B cell (primary cell): Measurements from ENCODE around the gene CRTC1. TPM values are rescaled to one million over a fixed set of nuclear protein-coding genes. Genes with fewer than 3 reads are reported as not detected.

Source experiments
- ATAC-seq: fragments of 200-7000 bp; cut with Tn5 transposase; one replicate; pipeline ENCODE4 v1.10.0; 2021; ENCODE audit warnings: low read depth, mild to moderate bottlenecking, moderate number of reproducible peaks, moderate library complexity
- CTCF ChIA-PET: fragments of 350-600 bp; sonication (Branson Sonifier 250); formaldehyde crosslinking; loops from one replicate; lab custom pipeline; 2021; ENCODE audit warnings: antibody characterized with exemption, inconsistent platforms; lab: Charles Lee
- POLR2A ChIA-PET: fragments of 350-600 bp; sonication (Branson Sonifier 250); formaldehyde crosslinking; loops from one replicate; lab custom pipeline; 2021; ENCODE audit warnings: antibody characterized with exemption; lab: Charles Lee
- DNase-seq: peaks from one replicate; pipeline ENCODE4 v3.0.0; 2013
- H2AFZ ChIP-seq: 2 replicates; pipeline ENCODE4 v1.6.1; 2012; ENCODE audit warnings: mild to moderate bottlenecking, low read depth, low read length; ENCODE audit not compliant: insufficient read depth, poor library complexity, severe bottlenecking
- H3K27ac ChIP-seq, 2 donors: 1 replicate in 1 of 2; 2 replicates in 1 of 2; pipeline ENCODE4 v1.5.1; 2012 to 2013; ENCODE audit warnings: low read length in 2 of 2, mild to moderate bottlenecking in 2 of 2, moderate library complexity in 1 of 2
- H3K27me3 ChIP-seq, 4 experiments: fragments of 200-600 bp in 1 of 4; sonication (generic) in 1 of 4; replicated peaks in 1 of 4; 1 replicate in 2 of 4; 2 replicates in 2 of 4; pipeline versions ENCODE4 v1.6.1 to v1.7.0; 2013 to 2016; ENCODE audit warnings: low read length in 3 of 4, mild to moderate bottlenecking in 2 of 4, mixed read lengths in 1 of 4, moderate library complexity in 1 of 4; ENCODE audit not compliant: insufficient read depth in 4 of 4, control insufficient read depth in 3 of 4; ENCODE audit errors: control extremely low read depth in 1 of 4
- H3K36me3 ChIP-seq, 2 experiments: replicated peaks in 1 of 2; 1 replicate in 1 of 2; 2 replicates in 1 of 2; pipeline versions ENCODE4 v1.6.1 to v1.7.1; 2013; ENCODE audit warnings: low read length in 1 of 2; ENCODE audit not compliant: insufficient read depth in 2 of 2, control insufficient read depth in 1 of 2; ENCODE audit errors: control extremely low read depth in 1 of 2, extremely low read depth in 1 of 2
- H3K4me1 ChIP-seq, 2 donors: fragments of 200-600 bp in 1 of 2; sonication (generic) in 1 of 2; 1 replicate in 1 of 2; 2 replicates in 1 of 2; pipeline versions ENCODE4 v1.5.1 to v1.6.1; 2013 to 2017; ENCODE audit warnings: low read length in 2 of 2; ENCODE audit not compliant: control insufficient read depth in 2 of 2, insufficient read depth in 2 of 2
- H3K4me2 ChIP-seq: replicated peaks from 2 replicates; pipeline ENCODE3; 2012; ENCODE audit warnings: mild to moderate bottlenecking, low read depth, low read length; ENCODE audit not compliant: poor library complexity, severe bottlenecking
- H3K4me3 ChIP-seq, 5 experiments: fragments of 200-600 bp in 1 of 5; sonication (generic) in 1 of 5; 1 replicate in 3 of 5; 2 replicates in 2 of 5; pipeline versions ENCODE4 v1.5.1 to v1.7.0; 2011 to 2016; ENCODE audit warnings: low read length in 4 of 5, mild to moderate bottlenecking in 4 of 5, low read depth in 2 of 5, control low read depth in 1 of 5, moderate library complexity in 1 of 5; ENCODE audit not compliant: insufficient read depth in 1 of 5; ENCODE audit errors: control extremely low read depth in 1 of 5, extremely low read depth in 1 of 5
- H3K79me2 ChIP-seq: fragments of 200-600 bp; sonication (generic); one replicate; pipeline ENCODE4 v1.6.0; 2016; ENCODE audit warnings: low read length; ENCODE audit not compliant: control insufficient read depth, insufficient read depth
- H3K9ac ChIP-seq: fragments of 200-600 bp; sonication (generic); 2 replicates; pipeline ENCODE4 v1.6.1; 2017; ENCODE audit warnings: mild to moderate bottlenecking, low read length, moderate library complexity
- H3K9me3 ChIP-seq, 3 donors: one replicate each; pipeline versions ENCODE4 v1.6.1 to v1.7.1; 2013; ENCODE audit warnings: low read length in 2 of 3; ENCODE audit not compliant: control insufficient read depth in 2 of 3, insufficient read depth in 1 of 3; ENCODE audit errors: control extremely low read depth in 1 of 3
- H4K20me1 ChIP-seq: 2 replicates; pipeline ENCODE4 v1.6.0; 2012; ENCODE audit warnings: mild to moderate bottlenecking, low read length; ENCODE audit not compliant: insufficient read depth, control insufficient read depth, poor library complexity, severe bottlenecking
- H3K27ac Mint-ChIP-seq: one replicate; pipeline ENCODE4 v1.8.0; 2021; ENCODE audit warnings: mixed read lengths
- H3K27me3 Mint-ChIP-seq: one replicate; pipeline ENCODE4 v1.8.0; 2021; ENCODE audit warnings: mixed read lengths
- H3K4me1 Mint-ChIP-seq: one replicate; pipeline ENCODE4 v1.8.0; 2021; ENCODE audit warnings: mixed read lengths
- H3K4me3 Mint-ChIP-seq: one replicate; pipeline ENCODE4 v1.8.0; 2021; ENCODE audit warnings: mixed read lengths
- H3K9me3 Mint-ChIP-seq: one replicate; pipeline ENCODE4 v1.8.0; 2022; ENCODE audit warnings: mixed read lengths; ENCODE audit not compliant: insufficient read depth
- CTCF ChIP-seq: fragments of 200-600 bp; IDR thresholded peaks from one replicate; pipeline ENCODE4 v1.8.0; 2022; ENCODE audit warnings: antibody characterized with exemption, mild to moderate bottlenecking
- EZH2 ChIP-seq: IDR thresholded peaks from 2 replicates; pipeline ENCODE4 v1.6.1; 2012; ENCODE audit warnings: borderline replicate concordance, low read depth, mild to moderate bottlenecking, moderate library complexity, low read length; ENCODE audit not compliant: insufficient read depth, poor library complexity, severe bottlenecking
- WGBS: methylation state at CpG from one replicate; pipeline ENCODE4 v1.1.5; 2013; ENCODE audit warnings: missing lambda C conversion rate; ENCODE audit not compliant: insufficient coverage; 5-methylcytosine and 5-hydroxymethylcytosine counted together
- intact Hi-C: fragments of 100-400 bp; cut with micrococcal nuclease; formaldehyde crosslinking; loops from one replicate; pipeline ENCODE4 v1.10.0; 2022
- polyA plus RNA-seq: library from polyadenylated mRNA; depleted of rRNA; stranded (reverse); fragments of >200 nt; gene quantifications from 2 replicates; pipeline ENCODE4 v1.2.3, GENCODE V29; 2012
- total RNA-seq, 2 donors: library from RNA; stranded (reverse); fragments of 120-200 nt in 1 of 2; gene quantifications; 1 replicate in 1 of 2; 2 replicates in 1 of 2; pipeline versions ENCODE4 v1.2.3 to v1.2.4, GENCODE V29; 2013 to 2022

The CRTC1 gene
- total and polyA plus RNA-seq, 2 donors (not counting 1 experiment from before 2014, with no cell fraction given) = 15.9 to 30.1 TPM

DNA sequence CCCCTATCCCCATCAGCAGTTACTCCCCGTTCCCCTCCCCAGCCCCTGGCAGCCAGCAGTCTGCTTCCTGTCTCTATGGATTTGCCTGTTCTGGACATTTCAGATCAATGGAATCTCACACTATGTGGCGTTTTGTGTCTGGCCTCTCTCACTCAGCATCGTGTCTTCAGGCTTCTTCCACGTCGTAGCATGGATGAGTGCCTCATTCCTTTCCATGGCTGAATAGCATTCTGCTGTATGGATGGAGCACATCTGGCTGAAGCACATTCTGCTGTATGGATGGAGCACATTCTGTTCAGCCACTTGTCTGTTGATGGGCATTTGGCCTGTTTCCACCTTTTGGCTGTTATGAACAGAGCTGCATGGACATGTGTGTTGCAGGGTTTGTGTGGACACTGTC is 29.5 kb downstream of the CRTC1 start:
- Histone ChIP-seq H4K20me1 (peaks cover 99% of the 10 kb centered on the region), H2AFZ (no peak overlapping the region), H3K27me3 (no peaks in the 10 kb centered on the region), H3K79me2 (peaks cover 98% of the 10 kb centered on the region), H3K4me3 (no peak overlapping the region), H3K4me2 (no peak overlapping the region), H3K9me3 (peaks cover 0 to 13% (median 0%) of the 10 kb centered on the region in 3 donors), H3K27ac (no peak overlapping the region), H3K9ac (no peak overlapping the region), H3K36me3 (peaks cover 0 to 9% of the 10 kb centered on the region in 2 experiments), H3K4me1 (peaks cover 11 to 16% of the 10 kb centered on the region in 2 donors)
- peaks cover 23% of the 10 kb centered on the region for H3K4me1 Mint-ChIP-seq
- ChIA-PET POLR2A (no interaction called here), CTCF (no interaction called here)
- H3K27me3 Mint-ChIP-seq = no peaks in the 10 kb centered on the region
- H3K27ac Mint-ChIP-seq = peak overlapping the region; percentile 34
- no peak for TF ChIP-seq CTCF
- no peak for TF ChIP-seq EZH2
- H3K9me3 Mint-ChIP-seq = no peaks in the 10 kb centered on the region
- 94% methylated on average over 4 of the region's 5 CpGs for WGBS
- no peak overlapping the region for H3K4me3 Mint-ChIP-seq
- DNase-seq (no peak), ATAC-seq (no peak)
- intact Hi-C loops = no loop called here

DNA sequence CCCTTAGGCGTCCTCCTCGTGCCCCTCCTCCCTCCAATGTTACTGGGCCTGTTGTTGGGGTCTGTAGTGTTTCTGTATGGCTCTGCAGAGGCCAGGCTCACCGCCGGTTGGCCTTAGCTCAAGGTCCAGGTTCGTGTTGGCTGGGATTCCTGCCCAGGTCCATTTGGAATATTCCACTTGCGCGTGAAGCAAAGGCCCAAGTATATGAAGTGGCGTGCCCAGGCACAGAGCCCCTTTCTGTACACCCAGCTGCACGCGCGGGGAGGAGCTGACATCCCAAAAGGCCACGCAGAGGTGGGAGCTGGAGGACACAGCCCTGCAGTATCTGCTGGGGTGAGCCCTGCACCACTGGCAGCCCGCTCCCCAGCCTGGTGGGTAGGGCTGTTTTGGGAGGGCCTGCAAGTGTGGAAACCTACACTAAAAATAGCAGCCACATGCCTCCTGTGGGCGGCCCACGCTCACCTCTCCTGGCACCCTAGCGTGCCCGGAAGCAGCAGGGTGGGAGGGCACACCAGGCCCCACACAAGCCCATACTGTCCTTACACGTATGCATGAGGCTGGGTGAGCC is 30.2 kb downstream of the CRTC1 start:
- ATAC-seq (no peak), DNase-seq (no peak)
- peaks cover 0 to 9% of the 10 kb centered on the region in 2 experiments for H3K36me3 ChIP-seq
- Mint-ChIP-seq H3K9me3 (no peaks in the 10 kb centered on the region), H3K27ac (no peak overlapping the region), H3K27me3 (no peaks in the 10 kb centered on the region), H3K4me3 (no peak overlapping the region), H3K4me1 (peaks cover 27% of the 10 kb centered on the region)
- H3K4me3 ChIP-seq = no peak overlapping the region
- POLR2A ChIA-PET = no interaction called here
- 96% methylated on average over 12 of the region's 18 CpGs for WGBS
- no peak for TF ChIP-seq EZH2
- H3K9me3 ChIP-seq = peaks cover 0 to 16% (median 0%) of the 10 kb centered on the region in 3 donors
- intact Hi-C loops = no loop called here
- H4K20me1 ChIP-seq = peaks cover 99% of the 10 kb centered on the region
- H3K27me3 ChIP-seq = no peaks in the 10 kb centered on the region
- H3K79me2 ChIP-seq = peaks cover 97% of the 10 kb centered on the region
- no peak overlapping the region for H3K27ac ChIP-seq
- peaks cover 14 to 19% of the 10 kb centered on the region in 2 donors for H3K4me1 ChIP-seq
- CTCF ChIA-PET = no interaction called here
- no peak overlapping the region for H2AFZ ChIP-seq
- H3K4me2 ChIP-seq = no peak overlapping the region
- no peak overlapping the region for H3K9ac ChIP-seq
